Cardiac muscle cell (in vitro differentiated cells and primary cell): ENCODE results near the gene FADS2. TPM values are rescaled to one million over a fixed set of nuclear protein-coding genes. Genes with fewer than 3 reads are reported as not detected.

Source experiments
- DNase-seq, 2 donors: peaks; one replicate each; pipeline versions ENCODE4 v3.0.0 to v3.0.0-alpha.2; 2010 to 2017; ENCODE audit warnings: low read depth in 1 of 2, low spot score in 1 of 2
- H3K27ac ChIP-seq: fragments of 200-600 bp; sonication (generic); 2 replicates; pipeline ENCODE4 v1.5.1; 2016
- H3K27me3 ChIP-seq: fragments of 200-600 bp; sonication (generic); 2 replicates; pipeline ENCODE4 v1.6.0; 2016; ENCODE audit warnings: control low read depth
- H3K36me3 ChIP-seq: fragments of 200-600 bp; sonication (generic); 2 replicates; pipeline ENCODE4 v1.5.1; 2016; ENCODE audit warnings: control low read depth
- H3K4me1 ChIP-seq: fragments of 200-600 bp; sonication (generic); 2 replicates; pipeline ENCODE4 v1.8.1; 2017; ENCODE audit warnings: low read depth, mild to moderate bottlenecking, mixed run types
- H3K4me3 ChIP-seq: fragments of 200-600 bp; sonication (generic); 2 replicates; pipeline ENCODE4 v1.5.1; 2016; ENCODE audit warnings: mild to moderate bottlenecking
- H3K9me3 ChIP-seq: fragments of 200-600 bp; sonication (generic); 2 replicates; pipeline ENCODE4 v1.5.1; 2017; ENCODE audit warnings: low read depth, mild to moderate bottlenecking, control low read depth
- polyA plus RNA-seq: library from polyadenylated mRNA; unstranded; fragments of >200 nt; fragmentation: Nextera tagmentation; extraction: Ambion mirVana; gene quantifications from 2 replicates; pipeline ENCODE4 v1.2.1, GENCODE V29; 2016
- total RNA-seq: library from RNA; depleted of rRNA; stranded (reverse); fragments of >200 nt; gene quantifications from 2 replicates; pipeline ENCODE4 v1.2.3, GENCODE V29; 2016
- TF ChIP-seq, protein P1 (sequence below): IDR thresholded peaks from 2 replicates; pipeline ENCODE4 v1.5.1; 2012; ENCODE audit warnings: low read depth, mild to moderate bottlenecking, low read length

The FADS2 gene
- total and polyA plus RNA-seq, 2 experiments from 2014 or later, result 103 to 262 TPM

DNA sequence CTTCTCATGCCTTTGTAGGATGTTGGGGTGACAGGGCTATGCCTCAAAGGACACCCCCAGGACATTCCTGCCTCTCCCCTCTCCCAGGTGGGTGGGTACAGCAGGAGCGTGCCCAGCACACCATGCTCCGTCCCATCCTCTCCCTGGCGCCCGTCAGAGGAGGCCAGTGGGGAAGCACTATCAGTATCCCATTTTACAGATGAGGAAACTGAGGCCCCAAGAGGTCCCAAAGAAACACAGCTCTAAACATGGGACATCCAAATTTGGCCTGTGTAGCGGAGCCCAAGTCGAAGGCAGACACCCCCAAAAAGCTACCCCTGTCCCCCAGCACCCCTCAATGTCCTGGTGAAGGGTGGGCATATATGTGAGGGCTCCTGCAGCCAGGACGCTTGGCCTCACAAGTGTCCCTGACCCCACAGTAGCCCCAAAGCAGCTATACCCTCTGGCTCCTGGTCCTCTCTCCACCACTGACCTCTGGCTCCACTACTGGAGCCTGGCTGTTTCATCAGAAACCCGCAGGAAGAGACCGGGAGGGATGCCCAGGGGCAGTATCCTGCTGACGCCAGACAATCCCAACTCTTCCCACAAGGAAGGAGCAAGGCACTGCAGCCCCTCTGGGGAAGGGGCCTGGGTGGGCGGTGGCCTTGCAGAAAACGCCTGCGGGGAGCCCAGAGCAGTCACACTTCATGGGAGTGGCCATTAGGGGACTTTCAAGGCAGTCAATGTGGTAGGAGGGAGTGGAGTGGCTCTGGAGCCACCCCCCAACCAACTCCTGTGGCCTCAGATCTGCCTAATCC is 57.9 kb downstream of the FADS2 start:
- DNase-seq, result no peak
- H3K9me3 ChIP-seq, result no peaks in the 10 kb centered on the region
- no peaks in the 10 kb centered on the region for H3K36me3 ChIP-seq
- no peak overlapping the region for H3K27ac ChIP-seq
- TF ChIP-seq, protein P1, sequence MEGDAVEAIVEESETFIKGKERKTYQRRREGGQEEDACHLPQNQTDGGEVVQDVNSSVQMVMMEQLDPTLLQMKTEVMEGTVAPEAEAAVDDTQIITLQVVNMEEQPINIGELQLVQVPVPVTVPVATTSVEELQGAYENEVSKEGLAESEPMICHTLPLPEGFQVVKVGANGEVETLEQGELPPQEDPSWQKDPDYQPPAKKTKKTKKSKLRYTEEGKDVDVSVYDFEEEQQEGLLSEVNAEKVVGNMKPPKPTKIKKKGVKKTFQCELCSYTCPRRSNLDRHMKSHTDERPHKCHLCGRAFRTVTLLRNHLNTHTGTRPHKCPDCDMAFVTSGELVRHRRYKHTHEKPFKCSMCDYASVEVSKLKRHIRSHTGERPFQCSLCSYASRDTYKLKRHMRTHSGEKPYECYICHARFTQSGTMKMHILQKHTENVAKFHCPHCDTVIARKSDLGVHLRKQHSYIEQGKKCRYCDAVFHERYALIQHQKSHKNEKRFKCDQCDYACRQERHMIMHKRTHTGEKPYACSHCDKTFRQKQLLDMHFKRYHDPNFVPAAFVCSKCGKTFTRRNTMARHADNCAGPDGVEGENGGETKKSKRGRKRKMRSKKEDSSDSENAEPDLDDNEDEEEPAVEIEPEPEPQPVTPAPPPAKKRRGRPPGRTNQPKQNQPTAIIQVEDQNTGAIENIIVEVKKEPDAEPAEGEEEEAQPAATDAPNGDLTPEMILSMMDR, result no peak
- no peaks in the 10 kb centered on the region for H3K27me3 ChIP-seq
- peaks cover 4% of the 10 kb centered on the region for H3K4me1 ChIP-seq
- no peak overlapping the region for H3K4me3 ChIP-seq

DNA sequence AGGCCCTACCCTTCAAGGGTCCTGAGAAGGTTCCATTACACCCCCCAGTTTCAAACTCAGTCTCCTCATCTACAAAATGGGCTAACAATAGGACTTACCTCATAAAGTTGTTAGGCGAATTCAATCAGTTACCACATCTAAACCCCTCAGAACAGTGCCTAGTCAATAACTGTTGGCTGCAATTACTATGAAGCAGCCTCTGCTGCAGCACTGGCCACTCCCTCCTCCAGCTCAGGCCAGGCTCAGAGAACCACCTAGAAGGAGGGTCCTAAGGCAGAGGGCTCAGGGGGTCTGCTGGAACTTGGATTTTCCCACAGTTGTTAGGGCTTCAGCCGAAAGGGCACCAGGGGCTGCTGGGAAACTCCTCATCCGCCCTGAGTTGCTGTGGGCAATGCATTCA is 58.5 kb downstream of the FADS2 start:
- no peaks in the 10 kb centered on the region for H3K27me3 ChIP-seq
- DNase-seq, result no peak
- TF ChIP-seq, protein P1, result no peak
- H3K9me3 ChIP-seq, result no peaks in the 10 kb centered on the region
- no peaks in the 10 kb centered on the region for H3K36me3 ChIP-seq
- no peak overlapping the region for H3K27ac ChIP-seq
- no peak overlapping the region for H3K4me3 ChIP-seq
- peaks cover 4% of the 10 kb centered on the region for H3K4me1 ChIP-seq

DNA sequence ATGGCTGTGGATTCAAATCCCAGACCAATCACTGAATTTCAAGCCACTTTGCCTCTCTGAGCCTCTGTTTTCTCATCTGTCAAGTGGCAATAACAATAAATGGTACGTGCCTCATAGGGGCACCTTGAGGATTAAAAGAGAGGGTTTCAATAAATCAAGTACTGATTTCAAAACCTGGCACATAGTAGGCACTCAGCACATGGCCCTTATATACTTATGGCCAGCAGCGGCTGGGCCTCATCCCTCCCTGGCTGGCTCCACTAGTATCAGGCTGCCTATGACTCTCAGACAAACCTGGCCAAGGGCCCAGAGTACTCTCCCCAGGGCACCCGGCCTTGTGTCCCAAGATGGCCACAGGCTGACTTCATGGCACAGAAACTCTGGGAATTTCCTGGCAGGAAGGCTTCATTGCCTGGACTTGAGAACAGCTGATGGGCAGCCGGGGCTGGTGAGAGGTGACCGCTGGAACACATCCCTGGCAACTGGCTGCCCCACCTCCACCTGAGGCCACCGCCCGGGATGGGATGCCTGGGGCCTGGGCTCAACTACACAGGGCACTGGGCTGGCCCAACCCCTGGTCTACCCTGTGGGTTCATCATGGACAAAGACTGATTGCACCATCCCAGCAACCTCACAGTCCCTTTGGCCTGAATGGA is 59.9 kb downstream of the FADS2 start:
- Histone ChIP-seq H3K4me1 (peaks cover 4% of the 10 kb centered on the region), H3K9me3 (no peaks in the 10 kb centered on the region), H3K27me3 (no peaks in the 10 kb centered on the region), H3K36me3 (no peaks in the 10 kb centered on the region), H3K27ac (no peak overlapping the region), H3K4me3 (no peak overlapping the region)
- TF ChIP-seq, protein P1, result no peak
- peak in 1 of 2 donors; percentile 94 for DNase-seq

DNA sequence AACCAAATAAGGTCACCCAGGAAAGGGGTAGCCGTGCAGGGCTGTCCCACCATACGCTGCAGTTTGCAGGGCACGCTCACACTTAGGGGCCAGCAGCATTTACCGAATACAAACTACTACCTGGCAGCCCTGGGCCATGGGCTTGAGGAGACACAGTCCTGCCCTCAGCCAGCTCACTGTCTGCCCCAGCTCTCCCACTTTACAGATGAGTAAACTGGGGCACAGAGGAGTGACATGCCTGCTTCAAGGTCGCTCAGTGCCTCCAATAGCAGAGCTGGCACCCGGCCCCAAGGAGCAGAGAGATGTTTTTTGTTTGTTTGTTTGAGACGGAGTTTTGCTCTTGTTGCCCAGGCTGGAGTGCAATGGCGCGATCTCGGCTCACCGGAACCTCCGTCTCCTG is 60.5 kb downstream of the FADS2 start:
- DNase-seq, result no peak
- Histone ChIP-seq H3K27ac (no peak overlapping the region), H3K27me3 (no peaks in the 10 kb centered on the region), H3K4me1 (peaks cover 4% of the 10 kb centered on the region), H3K4me3 (no peak overlapping the region), H3K36me3 (no peaks in the 10 kb centered on the region), H3K9me3 (no peaks in the 10 kb centered on the region)
- TF ChIP-seq, protein P1, result no peak

DNA sequence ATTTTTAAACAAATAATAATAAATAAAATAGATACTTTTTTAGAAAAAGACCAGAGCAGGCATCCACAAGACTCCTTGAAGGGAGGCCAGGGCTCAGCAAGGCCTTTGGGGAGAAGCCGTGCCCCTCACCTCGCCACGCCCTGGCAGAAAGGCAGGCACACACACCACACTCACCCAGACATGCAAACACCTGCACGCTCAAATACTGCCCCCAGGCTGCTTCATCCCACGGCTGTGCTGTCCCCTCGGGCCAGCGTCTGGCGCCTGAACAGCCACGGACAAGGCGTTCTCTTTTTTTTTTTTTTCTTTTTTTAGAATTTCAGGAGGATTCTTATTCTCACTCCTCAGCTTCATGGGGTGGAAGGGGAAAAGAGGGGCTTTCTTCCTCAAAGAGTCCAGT is 61.7 kb downstream of the FADS2 start:
- Histone ChIP-seq H3K9me3 (no peaks in the 10 kb centered on the region), H3K27me3 (no peaks in the 10 kb centered on the region), H3K36me3 (no peaks in the 10 kb centered on the region), H3K27ac (no peak overlapping the region), H3K4me3 (no peak overlapping the region), H3K4me1 (peaks cover 4% of the 10 kb centered on the region)
- TF ChIP-seq, protein P1, result no peak
- DNase-seq, result no peak
